HUES48 (cell line): ENCODE measurements around the gene GPR18.

Experiments
- H3K27ac ChIP-seq: one replicate; pipeline ENCODE4 v1.7.0; 2013; ENCODE audit warnings: low read depth, low read length, inconsistent platforms
- H3K27me3 ChIP-seq: 2 replicates; pipeline ENCODE4 v1.6.1; 2013; ENCODE audit warnings: mild to moderate bottlenecking, low read length; ENCODE audit not compliant: control insufficient read depth, insufficient read depth
- H3K36me3 ChIP-seq: 2 replicates; pipeline ENCODE4 v1.6.1; 2013; ENCODE audit warnings: low read length; ENCODE audit not compliant: control insufficient read depth, insufficient read depth
- H3K4me1 ChIP-seq: 2 replicates; pipeline ENCODE4 v1.6.1; 2013; ENCODE audit warnings: mild to moderate bottlenecking, low read length; ENCODE audit not compliant: control insufficient read depth, insufficient read depth
- H3K4me3 ChIP-seq: 2 replicates; pipeline ENCODE4 v1.5.1; 2013; ENCODE audit warnings: mild to moderate bottlenecking, low read depth, low read length
- H3K9ac ChIP-seq: 2 replicates; pipeline ENCODE4 v1.6.1; 2013; ENCODE audit warnings: mild to moderate bottlenecking, low read depth, low read length, moderate library complexity
- H3K9me3 ChIP-seq: 2 replicates; pipeline ENCODE4 v1.6.1; 2013; ENCODE audit warnings: low read length; ENCODE audit not compliant: control insufficient read depth, insufficient read depth

GPR18 gene

GRCh38 chr13:99290894-99291293 lies 32.7 kb upstream of the GPR18 start:
- Histone ChIP-seq H3K27ac (no peak overlapping the region), H3K4me1 (no peaks in the 10 kb centered on the region), H3K36me3 (0 out of 2 replicates have a peak, but pooled peaks cover 8% of the 10 kb centered on the region), H3K9ac (no peak overlapping the region), H3K27me3 (no peaks in the 10 kb centered on the region), H3K4me3 (no peak overlapping the region), H3K9me3 (no peaks in the 10 kb centered on the region)

GRCh38 chr13:99289674-99290337 lies 31.6 kb upstream of the GPR18 start:
- no peaks in the 10 kb centered on the region for H3K4me1 ChIP-seq
- H3K36me3 ChIP-seq = 0 out of 2 replicates have a peak, but pooled peaks cover 5% of the 10 kb centered on the region
- H3K27me3 ChIP-seq = no peaks in the 10 kb centered on the region
- no peak overlapping the region for H3K27ac ChIP-seq
- no peak overlapping the region for H3K4me3 ChIP-seq
- no peak overlapping the region for H3K9ac ChIP-seq
- H3K9me3 ChIP-seq = no peaks in the 10 kb centered on the region

GRCh38 chr13:99289271-99289670 lies 31.1 kb upstream of the GPR18 start:
- Histone ChIP-seq H3K4me1 (no peaks in the 10 kb centered on the region), H3K27me3 (no peaks in the 10 kb centered on the region), H3K9ac (no peak overlapping the region), H3K9me3 (no peaks in the 10 kb centered on the region), H3K36me3 (0 out of 2 replicates have a peak, but pooled peaks cover 5% of the 10 kb centered on the region), H3K4me3 (no peak overlapping the region), H3K27ac (no peak overlapping the region)

- Histone ChIP-seq H3K27me3 (no peaks in the 10 kb centered on the region), H3K36me3 (0 out of 2 replicates have a peak, but pooled peaks cover 5% of the 10 kb centered on the region), H3K4me1 (no peaks in the 10 kb centered on the region), H3K9ac (no peak overlapping the region), H3K27ac (no peak overlapping the region), H3K9me3 (no peaks in the 10 kb centered on the region), H3K4me3 (no peak overlapping the region)
Measured at GRCh38 chr13:99288089-99288488, 29.9 kb upstream of the GPR18 start.

- no peak overlapping the region for H3K27ac ChIP-seq
Measured at GRCh38 chr13:99287551-99287950, 29.4 kb upstream of the GPR18 start.

GRCh38 chr13:99285432-99286182 lies 27.4 kb upstream of the GPR18 start:
- Histone ChIP-seq H3K9ac (no peak overlapping the region), H3K36me3 (0 out of 2 replicates have a peak, but pooled peaks cover 5% of the 10 kb centered on the region), H3K4me1 (no peaks in the 10 kb centered on the region), H3K9me3 (no peaks in the 10 kb centered on the region), H3K27ac (no peak overlapping the region), H3K4me3 (no peak overlapping the region), H3K27me3 (no peaks in the 10 kb centered on the region)

More at GRCh38 chr13:99287551-99287950, 29.4 kb upstream of the GPR18 start:
- Histone ChIP-seq H3K36me3 (0 out of 2 replicates have a peak, but pooled peaks cover 5% of the 10 kb centered on the region), H3K27me3 (no peaks in the 10 kb centered on the region), H3K4me1 (no peaks in the 10 kb centered on the region), H3K9me3 (no peaks in the 10 kb centered on the region), H3K4me3 (no peak overlapping the region), H3K9ac (no peak overlapping the region)

GRCh38 chr13:99282264-99283231 lies 24.4 kb upstream of the GPR18 start:
- H3K27ac ChIP-seq = no peak overlapping the region
- H3K4me1 ChIP-seq = peaks cover 6% of the 10 kb centered on the region; the same call in 1 of the 2 replicates
- no peak overlapping the region for H3K9ac ChIP-seq
- 0 out of 2 replicates have a peak, but pooled peaks cover 4% of the 10 kb centered on the region for H3K36me3 ChIP-seq
- H3K27me3 ChIP-seq = no peaks in the 10 kb centered on the region
- H3K9me3 ChIP-seq = no peaks in the 10 kb centered on the region
- no peak overlapping the region for H3K4me3 ChIP-seq

- Histone ChIP-seq H3K4me3 (no peak overlapping the region), H3K4me1 (peaks cover 6% of the 10 kb centered on the region; the same call in 1 of the 2 replicates), H3K27ac (no peak overlapping the region), H3K9me3 (no peaks in the 10 kb centered on the region), H3K36me3 (0 out of 2 replicates have a peak, but pooled peaks cover 4% of the 10 kb centered on the region), H3K9ac (no peak overlapping the region), H3K27me3 (no peaks in the 10 kb centered on the region)
Measured at GRCh38 chr13:99281811-99282263, 23.7 kb upstream of the GPR18 start.

GRCh38 chr13:99280166-99280565 lies 22.0 kb upstream of the GPR18 start:
- Histone ChIP-seq H3K27ac (no peak overlapping the region), H3K36me3 (0 out of 2 replicates have a peak, but pooled peaks cover 4% of the 10 kb centered on the region), H3K9me3 (no peaks in the 10 kb centered on the region), H3K4me1 (peaks cover 10% of the 10 kb centered on the region), H3K9ac (no peak overlapping the region), H3K4me3 (no peak overlapping the region), H3K27me3 (no peaks in the 10 kb centered on the region)

- Histone ChIP-seq H3K4me1 (peaks cover 10% of the 10 kb centered on the region), H3K36me3 (0 out of 2 replicates have a peak, but pooled peaks cover 4% of the 10 kb centered on the region), H3K9ac (no peak overlapping the region), H3K27ac (no peak overlapping the region), H3K9me3 (no peaks in the 10 kb centered on the region), H3K27me3 (no peaks in the 10 kb centered on the region), H3K4me3 (no peak overlapping the region)
Measured at GRCh38 chr13:99279637-99280036, 21.5 kb upstream of the GPR18 start.
